ENCODE data around the gene ZNF423.

Gene ZNF423

GRCh38 chr16:49700251-49701064, 155.5 kb downstream of the ZNF423 start:
- DNase-seq (ENCODE audit: low read depth), result peak; percentile 9
- Histone ChIP-seq H3K4me3 (ENCODE audit: low read length) (peak overlapping the region; percentile 52), H3K9me3 (ENCODE audit: control insufficient read depth, low read length) (no peaks in the 10 kb centered on the region), H3K4me1 (ENCODE audit: control insufficient read depth, insufficient read depth, low read length) (peaks cover 47% of the 10 kb centered on the region), H3K27me3 (replicated peaks; ENCODE audit: control insufficient read depth, insufficient read depth, low read length) (no peaks in the 10 kb centered on the region), H3K9ac (ENCODE audit: low read length) (peak overlapping the region; percentile 75), H3K36me3 (ENCODE audit: control insufficient read depth, insufficient read depth, low read length, severe bottlenecking) (no peaks in the 10 kb centered on the region)

- Histone ChIP-seq H3K4me3 (ENCODE audit: low read length) (peak overlapping the region; percentile 52), H3K27me3 (replicated peaks; ENCODE audit: control insufficient read depth, insufficient read depth, low read length) (no peaks in the 10 kb centered on the region), H3K4me1 (ENCODE audit: control insufficient read depth, insufficient read depth, low read length) (peaks cover 47% of the 10 kb centered on the region), H3K9ac (ENCODE audit: low read length) (peak overlapping the region; percentile 75), H3K9me3 (ENCODE audit: control insufficient read depth, low read length) (no peaks in the 10 kb centered on the region), H3K36me3 (ENCODE audit: control insufficient read depth, insufficient read depth, low read length, severe bottlenecking) (no peaks in the 10 kb centered on the region)
- no peak for DNase-seq (ENCODE audit: low read depth)
These were observed 156.1 kb downstream of the ZNF423 start for GRCh38 chr16:49699841-49700175.

GRCh38 chr16:49698931-49699840, 156.7 kb downstream of the ZNF423 start:
- H3K27me3 ChIP-seq (replicated peaks; ENCODE audit: control insufficient read depth, insufficient read depth, low read length), result no peaks in the 10 kb centered on the region
- no peaks in the 10 kb centered on the region for H3K9me3 ChIP-seq (ENCODE audit: control insufficient read depth, low read length)
- H3K4me3 ChIP-seq (ENCODE audit: low read length), result peak overlapping the region; percentile 52
- peaks cover 47% of the 10 kb centered on the region for H3K4me1 ChIP-seq (ENCODE audit: control insufficient read depth, insufficient read depth, low read length)
- DNase-seq (ENCODE audit: low read depth), result no peak
- peak overlapping the region; percentile 75 for H3K9ac ChIP-seq (ENCODE audit: low read length)
- H3K36me3 ChIP-seq (ENCODE audit: control insufficient read depth, insufficient read depth, low read length, severe bottlenecking), result no peaks in the 10 kb centered on the region

GRCh38 chr16:49698453-49698815, 157.5 kb downstream of the ZNF423 start:
- Histone ChIP-seq H3K27me3 (replicated peaks; ENCODE audit: control insufficient read depth, insufficient read depth, low read length) (no peaks in the 10 kb centered on the region), H3K4me1 (ENCODE audit: control insufficient read depth, insufficient read depth, low read length) (peaks cover 47% of the 10 kb centered on the region), H3K36me3 (ENCODE audit: control insufficient read depth, insufficient read depth, low read length, severe bottlenecking) (no peaks in the 10 kb centered on the region), H3K9ac (ENCODE audit: low read length) (peak overlapping the region; percentile 75), H3K4me3 (ENCODE audit: low read length) (no peak overlapping the region), H3K9me3 (ENCODE audit: control insufficient read depth, low read length) (no peaks in the 10 kb centered on the region)
- no peak for DNase-seq (ENCODE audit: low read depth)

GRCh38 chr16:49697631-49698452, 158.1 kb downstream of the ZNF423 start:
- H3K27me3 ChIP-seq (replicated peaks; ENCODE audit: control insufficient read depth, insufficient read depth, low read length), result peaks cover 2% of the 10 kb centered on the region
- DNase-seq (ENCODE audit: low read depth), result no peak
- H3K9me3 ChIP-seq (ENCODE audit: control insufficient read depth, low read length), result no peaks in the 10 kb centered on the region
- no peak overlapping the region for H3K9ac ChIP-seq (ENCODE audit: low read length)
- no peak overlapping the region for H3K4me3 ChIP-seq (ENCODE audit: low read length)
- H3K36me3 ChIP-seq (ENCODE audit: control insufficient read depth, insufficient read depth, low read length, severe bottlenecking), result no peaks in the 10 kb centered on the region
- H3K4me1 ChIP-seq (ENCODE audit: control insufficient read depth, insufficient read depth, low read length), result peaks cover 45% of the 10 kb centered on the region

GRCh38 chr16:49696414-49697101, 159.4 kb downstream of the ZNF423 start:
- Histone ChIP-seq H3K4me3 (ENCODE audit: low read length) (no peak overlapping the region), H3K4me1 (ENCODE audit: control insufficient read depth, insufficient read depth, low read length) (peaks cover 33% of the 10 kb centered on the region)
- no peak for DNase-seq (ENCODE audit: low read depth)

GRCh38 chr16:49695782-49696413, 160.0 kb downstream of the ZNF423 start:
- Histone ChIP-seq H3K4me1 (ENCODE audit: control insufficient read depth, insufficient read depth, low read length) (peaks cover 27% of the 10 kb centered on the region), H3K9me3 (ENCODE audit: control insufficient read depth, low read length) (no peaks in the 10 kb centered on the region), H3K36me3 (ENCODE audit: control insufficient read depth, insufficient read depth, low read length, severe bottlenecking) (no peaks in the 10 kb centered on the region), H3K27me3 (replicated peaks; ENCODE audit: control insufficient read depth, insufficient read depth, low read length) (peaks cover 8% of the 10 kb centered on the region), H3K9ac (ENCODE audit: low read length) (no peak overlapping the region), H3K4me3 (ENCODE audit: low read length) (no peak overlapping the region)
- DNase-seq (ENCODE audit: low read depth), result no peak

More at GRCh38 chr16:49696414-49697101, 159.4 kb downstream of the ZNF423 start:
- no peak overlapping the region for H3K9ac ChIP-seq (ENCODE audit: low read length)
- H3K36me3 ChIP-seq (ENCODE audit: control insufficient read depth, insufficient read depth, low read length, severe bottlenecking), result no peaks in the 10 kb centered on the region
- H3K9me3 ChIP-seq (ENCODE audit: control insufficient read depth, low read length), result no peaks in the 10 kb centered on the region
- H3K27me3 ChIP-seq (replicated peaks; ENCODE audit: control insufficient read depth, insufficient read depth, low read length), result peaks cover 8% of the 10 kb centered on the region

GRCh38 chr16:49693445-49693844, 162.5 kb downstream of the ZNF423 start:
- Histone ChIP-seq H3K9ac (ENCODE audit: low read length) (no peak overlapping the region), H3K4me3 (ENCODE audit: low read length) (no peak overlapping the region), H3K9me3 (ENCODE audit: control insufficient read depth, low read length) (no peaks in the 10 kb centered on the region), H3K4me1 (ENCODE audit: control insufficient read depth, insufficient read depth, low read length) (peaks cover 2% of the 10 kb centered on the region), H3K27me3 (replicated peaks; ENCODE audit: control insufficient read depth, insufficient read depth, low read length) (peaks cover 12% of the 10 kb centered on the region), H3K36me3 (ENCODE audit: control insufficient read depth, insufficient read depth, low read length, severe bottlenecking) (no peaks in the 10 kb centered on the region)
- DNase-seq (ENCODE audit: low read depth), result no peak

GRCh38 chr16:49690778-49691177, 165.1 kb downstream of the ZNF423 start:
- no peaks in the 10 kb centered on the region for H3K9me3 ChIP-seq (ENCODE audit: control insufficient read depth, low read length)
- H3K4me3 ChIP-seq (ENCODE audit: low read length), result no peak overlapping the region
- peaks cover 12% of the 10 kb centered on the region for H3K27me3 ChIP-seq (replicated peaks; ENCODE audit: control insufficient read depth, insufficient read depth, low read length)
- no peak overlapping the region for H3K9ac ChIP-seq (ENCODE audit: low read length)
- no peak for DNase-seq (ENCODE audit: low read depth)
- H3K36me3 ChIP-seq (ENCODE audit: control insufficient read depth, insufficient read depth, low read length, severe bottlenecking), result no peaks in the 10 kb centered on the region
- H3K4me1 ChIP-seq (ENCODE audit: control insufficient read depth, insufficient read depth, low read length), result no peaks in the 10 kb centered on the region

- Histone ChIP-seq H3K9ac (ENCODE audit: low read length) (no peak overlapping the region), H3K36me3 (ENCODE audit: control insufficient read depth, insufficient read depth, low read length, severe bottlenecking) (no peaks in the 10 kb centered on the region), H3K4me3 (ENCODE audit: low read length) (no peak overlapping the region), H3K4me1 (ENCODE audit: control insufficient read depth, insufficient read depth, low read length) (no peaks in the 10 kb centered on the region), H3K27me3 (replicated peaks; ENCODE audit: control insufficient read depth, insufficient read depth, low read length) (peaks cover 15% of the 10 kb centered on the region), H3K9me3 (ENCODE audit: control insufficient read depth, low read length) (no peaks in the 10 kb centered on the region)
- no peak for DNase-seq (ENCODE audit: low read depth)
These were observed 167.7 kb downstream of the ZNF423 start for GRCh38 chr16:49688036-49688697.
